HL-60 (cell line): Measurements from ENCODE around the gene PSTPIP1.

Experiments
- DNase-seq, 2 experiments: peaks; one replicate each; pipeline ENCODE4 v3.0.0-alpha.2; 2010 to 2020; ENCODE audit warnings: low read depth in 1 of 2, low spot score in 1 of 2
- H3K27ac ChIP-seq: fragments of 250-450 bp; sonication (Bioruptor Pico); replicated peaks from 2 replicates; pipeline ENCODE4 v1.5.1; 2020; ENCODE audit warnings: mild to moderate bottlenecking, moderate library complexity
- H3K27me3 ChIP-seq: fragments of 250-450 bp; sonication (Bioruptor Pico); 2 replicates; pipeline ENCODE4 v1.5.1; 2021; ENCODE audit warnings: mild to moderate bottlenecking, moderate library complexity; ENCODE audit not compliant: insufficient read depth, poor library complexity, severe bottlenecking
- H3K4me3 ChIP-seq: replicated peaks from 2 replicates; pipeline ENCODE4 v1.5.1; 2011; ENCODE audit warnings: mild to moderate bottlenecking, control low read depth, low read length; ENCODE audit not compliant: insufficient read depth
- CTCF ChIP-seq: IDR thresholded peaks from one replicate; pipeline ENCODE4 v1.5.1; 2011; ENCODE audit warnings: low read length, control low read depth, inconsistent platforms; ENCODE audit not compliant: insufficient read depth
- GABPA ChIP-seq: IDR thresholded peaks from 2 replicates; pipeline ENCODE4 v1.6.1; 2012; ENCODE audit warnings: low read depth
- POLR2AphosphoS5 ChIP-seq: IDR thresholded peaks from 2 replicates; pipeline ENCODE4 v1.6.1; 2012; ENCODE audit warnings: low read depth
- REST ChIP-seq: IDR thresholded peaks from 2 replicates; pipeline ENCODE4 v1.6.1; 2012; ENCODE audit warnings: low read depth; ENCODE audit not compliant: insufficient replicate concordance
- SPI1 ChIP-seq: IDR thresholded peaks from 2 replicates; pipeline ENCODE4 v1.6.1; 2012; ENCODE audit warnings: low read depth, mild to moderate bottlenecking, borderline replicate concordance

The PSTPIP1 gene

GRCh38 chr15:77066971-77067690 lies 72.2 kb downstream of the PSTPIP1 start:
- no peak for DNase-seq
- TF ChIP-seq GABPA = no peak
- no peak for TF ChIP-seq POLR2AphosphoS5
- no peak for TF ChIP-seq SPI1
- no peak for TF ChIP-seq REST
- TF ChIP-seq CTCF = no peak
- Histone ChIP-seq H3K4me3 (no peak overlapping the region), H3K27me3 (no peaks in the 10 kb centered on the region), H3K27ac (no peak overlapping the region)

- no peak overlapping the region for H3K4me3 ChIP-seq
Measured at GRCh38 chr15:77067691-77068367, 72.9 kb downstream of the PSTPIP1 start.

More at GRCh38 chr15:77067691-77068367, 72.9 kb downstream of the PSTPIP1 start:
- no peak for TF ChIP-seq GABPA
- no peak for TF ChIP-seq SPI1
- no peak for TF ChIP-seq POLR2AphosphoS5
- TF ChIP-seq REST = no peak
- TF ChIP-seq CTCF = no peak
- no peaks in the 10 kb centered on the region for H3K27me3 ChIP-seq
- no peak for DNase-seq
- no peak overlapping the region for H3K27ac ChIP-seq
